Stimulated activated CD8-positive, alpha-beta memory T cell treated with anti-CD3 and anti-CD28 coated beads, Interleukin-4, amount 100 ng/mL, for 1 hour (primary cell): ENCODE data around the gene MMD.
"Not testable (repeated sequence)": the region's sequence is repeated elsewhere in the genome, so short reads cannot be mapped to it uniquely, and the experiment has no call there.

ENCODE experiments used
- DNase-seq, 2 donors: peaks; one replicate each; pipeline ENCODE4 v3.0.0-alpha.2; 2020; ENCODE audit warnings: low read depth in 2 of 2, low spot score in 1 of 2

Gene MMD

DNA sequence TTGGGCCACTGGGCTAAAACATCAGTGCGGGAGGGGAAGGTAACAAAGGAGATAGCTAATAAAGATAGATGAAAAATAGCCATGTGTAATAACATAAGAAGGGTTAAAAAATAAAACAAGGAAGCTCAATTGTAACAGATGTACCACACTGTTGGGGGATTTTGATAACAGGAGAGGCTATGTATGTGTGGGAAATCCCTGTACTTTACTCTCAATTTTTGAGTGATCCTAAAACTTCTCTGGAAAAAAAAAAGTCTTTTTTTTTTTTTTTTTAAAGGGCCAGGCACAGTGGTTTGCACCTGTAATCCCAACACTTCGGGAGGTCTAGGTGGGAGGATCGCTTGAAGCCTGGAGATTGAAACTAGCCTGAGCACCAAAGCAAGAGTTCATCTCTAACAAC is 1.9 kb upstream of the MMD start:
- DNase-seq: no peak

- DNase-seq: not testable (repeated sequence)
Measured at GRCh38 chr17:55422828-55423164, 1.2 kb upstream of the MMD start.

- DNase-seq: no peak
Measured at GRCh38 chr17:55420776-55421178, 858 bp downstream of the MMD start.

- DNase-seq: no peak
Measured at GRCh38 chr17:55420067-55420775, 1.4 kb downstream of the MMD start.

GRCh38 chr17:55418369-55419268 is 3.0 kb downstream of the MMD start:
- DNase-seq: no peak

- no peak for DNase-seq
Measured at GRCh38 chr17:55417411-55418268, 4.0 kb downstream of the MMD start.

DNA sequence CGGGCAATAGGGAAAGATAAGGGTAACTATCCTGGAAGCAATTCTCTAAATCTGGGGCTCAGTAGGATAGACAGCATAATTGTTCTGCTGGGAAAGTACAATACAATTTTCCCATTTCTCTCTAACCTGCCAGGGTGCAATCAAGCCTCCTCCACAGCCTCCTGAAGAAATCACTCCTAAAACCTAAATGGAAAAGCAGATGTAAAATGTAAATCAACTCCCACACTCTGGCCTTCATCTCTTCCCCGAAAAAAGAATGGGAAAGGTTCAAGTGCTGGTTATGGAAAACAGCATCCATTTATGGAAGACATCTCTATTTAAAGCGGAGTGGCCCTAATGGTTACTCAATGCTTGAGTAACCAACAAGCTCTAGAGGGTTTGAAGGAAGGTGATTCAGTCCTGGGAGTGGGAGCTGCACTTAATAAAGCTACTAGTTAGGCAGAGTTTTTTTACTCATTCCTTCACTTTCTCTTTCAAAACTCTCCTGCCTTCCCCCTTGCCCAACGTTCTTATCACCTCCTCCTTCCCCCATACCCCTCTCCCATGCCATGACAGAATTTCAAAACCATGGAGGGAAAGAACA is 5.1 kb downstream of the MMD start:
- DNase-seq: no peak

- no peak for DNase-seq
Measured at GRCh38 chr17:55416000-55416399, 5.6 kb downstream of the MMD start.

GRCh38 chr17:55414983-55415382 is 6.7 kb downstream of the MMD start:
- DNase-seq: no peak

DNA sequence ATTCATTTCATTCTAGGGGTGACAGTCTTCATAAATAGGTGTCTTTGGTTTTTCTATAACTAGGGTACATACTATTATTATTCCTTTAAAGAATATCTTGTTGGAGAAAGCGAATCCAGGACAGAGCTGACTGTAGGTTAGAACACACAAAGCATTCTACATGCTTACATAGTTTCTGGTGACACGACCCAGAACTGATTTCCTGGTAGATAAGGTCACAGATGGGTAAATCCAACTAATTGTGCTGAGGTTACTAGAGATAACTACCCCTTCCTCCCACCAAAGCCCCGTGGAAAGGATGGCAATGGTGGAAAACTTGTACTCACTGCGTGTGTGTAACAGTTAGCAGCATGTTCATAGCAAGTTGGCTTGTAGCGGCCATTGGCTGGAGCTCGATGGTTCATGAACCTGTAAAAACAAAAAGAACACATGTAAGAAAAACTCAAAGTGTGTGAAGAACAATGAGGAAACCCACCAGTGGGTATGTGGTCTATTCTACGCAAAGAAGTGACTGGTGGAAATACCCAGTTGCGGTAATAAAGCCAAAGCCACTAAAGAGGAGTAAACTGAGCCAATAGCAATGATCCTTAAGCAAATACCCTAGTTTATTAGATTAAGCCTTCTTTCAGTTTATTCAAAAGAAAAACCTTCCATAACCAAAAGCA is 7.7 kb downstream of the MMD start:
- no peak for DNase-seq

DNA sequence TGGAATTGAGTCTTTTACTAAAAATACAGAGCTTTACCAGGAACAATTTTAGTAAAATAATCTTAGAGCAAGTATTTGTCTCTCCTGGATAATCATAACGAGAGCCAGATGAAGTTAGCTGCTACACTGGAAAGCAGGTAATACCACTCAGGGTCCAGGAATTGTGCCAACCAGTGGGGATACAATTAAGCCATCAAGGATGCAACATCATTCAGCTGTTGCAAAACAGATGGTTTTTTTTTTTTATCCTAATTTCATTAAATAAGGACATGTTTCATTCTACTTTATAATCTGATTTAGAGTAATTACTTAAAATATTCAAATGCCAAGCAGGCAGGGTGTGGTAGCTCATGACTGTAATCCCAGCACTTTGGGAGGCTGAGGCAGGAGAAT is 10.2 kb downstream of the MMD start:
- DNase-seq: no peak

DNA sequence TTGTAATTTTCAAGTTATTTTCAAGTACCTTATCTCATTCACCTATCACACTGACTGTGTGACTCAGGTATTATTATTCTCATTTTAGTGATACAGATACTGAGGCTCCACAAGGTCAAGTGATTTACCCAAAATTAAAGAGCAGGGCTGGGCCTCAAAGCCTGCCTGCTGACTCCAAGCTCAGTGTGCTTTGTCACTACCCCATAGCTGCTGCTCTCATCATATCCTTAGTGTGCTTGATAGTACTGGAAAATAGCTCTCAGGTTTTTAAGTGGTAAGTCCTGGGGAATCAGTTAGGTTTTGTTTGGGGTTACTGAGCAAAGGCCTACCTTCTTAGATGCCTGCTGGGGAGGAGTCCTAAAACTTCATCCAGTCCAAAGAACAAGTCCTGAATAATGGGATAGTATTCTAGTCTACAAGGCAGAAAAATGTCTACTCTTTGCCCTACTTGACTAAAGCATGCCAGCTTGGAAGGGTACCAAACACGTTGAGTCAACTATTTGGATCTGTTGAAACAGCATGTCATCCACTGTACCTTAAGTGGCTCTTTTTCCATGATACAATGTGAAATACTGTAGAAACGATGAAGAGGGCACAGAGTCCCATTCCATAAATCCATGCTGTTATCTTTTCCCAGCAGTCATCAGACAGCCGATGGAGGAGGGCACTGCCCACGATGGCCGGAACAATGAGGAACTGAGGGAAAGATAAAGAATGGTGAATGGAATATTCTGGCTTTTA is 10.7 kb downstream of the MMD start:
- DNase-seq: no peak

- DNase-seq: no peak
Measured at GRCh38 chr17:55409030-55409800, 12.4 kb downstream of the MMD start.

GRCh38 chr17:55407641-55408566 is 13.7 kb downstream of the MMD start:
- DNase-seq: no peak

- DNase-seq: no peak
Measured at GRCh38 chr17:55405600-55405999, 16.0 kb downstream of the MMD start.

DNA sequence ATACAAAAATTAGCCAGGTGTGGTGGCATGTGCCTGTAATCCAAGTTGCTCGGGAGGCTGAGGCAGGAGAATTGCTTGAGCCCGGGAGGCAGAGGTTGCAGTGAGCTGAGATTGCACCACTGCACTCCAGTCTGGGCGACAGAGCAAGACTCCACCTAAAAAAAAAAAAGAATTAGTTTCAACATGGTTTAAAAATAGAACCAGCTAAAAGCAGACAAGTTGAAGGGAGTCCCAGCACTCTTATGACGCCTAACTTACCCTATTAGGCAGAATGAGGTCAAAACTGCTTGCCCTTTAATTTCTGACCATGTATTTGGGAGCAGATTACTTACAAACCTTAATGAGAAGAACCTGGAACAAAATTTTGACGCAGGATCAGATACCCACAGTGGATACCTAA is 17.4 kb downstream of the MMD start:
- DNase-seq: not testable (repeated sequence)

GRCh38 chr17:55402374-55402773 is 19.3 kb downstream of the MMD start:
- DNase-seq: no peak

- no peak for DNase-seq
Measured at GRCh38 chr17:55398689-55399088, 22.9 kb downstream of the MMD start.
